Neural cell (in vitro differentiated cells): Measurements from ENCODE around the gene SCGB1C2. TPM values are rescaled to one million over a fixed set of nuclear protein-coding genes. Genes with fewer than 3 reads are reported as not detected.

Experiments used
- H2AFZ ChIP-seq: fragments of 200-600, 300-800 bp; sonication (generic), shearing (Covaris generic); 2 replicates; pipeline ENCODE4 v1.6.0; 2014; ENCODE audit warnings: low read depth, mild to moderate bottlenecking, antibody characterized with exemption, low read length, moderate library complexity
- H3F3A ChIP-seq: fragments of 200-600 bp; shearing (Covaris generic); 2 replicates; pipeline ENCODE4 v1.6.1; 2016; ENCODE audit warnings: mild to moderate bottlenecking, moderate library complexity, mixed read lengths, antibody characterized with exemption, low read length; ENCODE audit not compliant: insufficient read depth, poor library complexity, severe bottlenecking
- H3K27ac ChIP-seq: fragments of 200-600, 300-800 bp; sonication (generic), shearing (Covaris generic); 2 replicates; pipeline ENCODE4 v1.5.1; 2014; ENCODE audit warnings: mild to moderate bottlenecking, low read length, moderate library complexity
- H3K27me3 ChIP-seq: fragments of 300-800, 200-600 bp; sonication (generic), shearing (Covaris generic); 2 replicates; pipeline ENCODE4 v1.6.0; 2014; ENCODE audit warnings: mild to moderate bottlenecking, low read depth, low read length, moderate library complexity; ENCODE audit not compliant: insufficient read depth
- H3K36me3 ChIP-seq: fragments of 300-800, 200-600 bp; sonication (generic), shearing (Covaris generic); 2 replicates; pipeline ENCODE4 v1.5.1; 2014; ENCODE audit warnings: mild to moderate bottlenecking, antibody characterized with exemption, low read length, moderate library complexity; ENCODE audit not compliant: insufficient read depth
- H3K4me2 ChIP-seq: fragments of 300-800, 200-600 bp; sonication (generic), shearing (Covaris generic); 2 replicates; pipeline ENCODE4 v1.6.0; 2014; ENCODE audit warnings: mild to moderate bottlenecking, low read length
- H3K4me3 ChIP-seq: fragments of 300-800, 200-600 bp; sonication (generic), shearing (Covaris generic); 2 replicates; pipeline ENCODE4 v1.5.1; 2014; ENCODE audit warnings: mild to moderate bottlenecking, low read length, moderate library complexity
- H3K79me2 ChIP-seq: fragments of 200-600 bp; shearing (Covaris generic); replicated peaks from 2 replicates; pipeline ENCODE4 v1.6.0; 2014; ENCODE audit warnings: mild to moderate bottlenecking, low read length, moderate library complexity; ENCODE audit not compliant: insufficient read depth
- H3K9ac ChIP-seq: fragments of 300-800, 200-600 bp; sonication (generic), shearing (Covaris generic); 2 replicates; pipeline ENCODE4 v1.6.1; 2016; ENCODE audit warnings: mild to moderate bottlenecking, low read length, mixed read lengths
- H3K9me2 ChIP-seq: fragments of 200-600 bp; shearing (Covaris generic); 2 replicates; pipeline ENCODE4 v1.6.1; 2016; ENCODE audit warnings: mild to moderate bottlenecking, low read length, mixed read lengths; ENCODE audit not compliant: insufficient read depth
- H3K9me3 ChIP-seq: fragments of 200-600, 300-800 bp; sonication (generic), shearing (Covaris generic); 2 replicates; pipeline ENCODE4 v1.6.1; 2016; ENCODE audit warnings: mild to moderate bottlenecking, mixed run types, low read length, moderate library complexity, mixed read lengths
- H4K20me1 ChIP-seq: fragments of 200-600 bp; shearing (Covaris generic); 2 replicates; pipeline ENCODE4 v1.6.1; 2016; ENCODE audit warnings: mild to moderate bottlenecking, mixed run types; ENCODE audit not compliant: insufficient read depth
- CTCF ChIP-seq: fragments of 450-650 bp; IDR thresholded peaks from 2 replicates; pipeline ENCODE4 v1.5.1; 2014; ENCODE audit warnings: antibody characterized with exemption, mild to moderate bottlenecking, moderate library complexity; ENCODE audit not compliant: poor library complexity, severe bottlenecking
- EP300 ChIP-seq: fragments of 450-650 bp; conservative IDR thresholded peaks from 2 replicates; pipeline ENCODE4 v1.6.1; 2014; ENCODE audit warnings: antibody characterized with exemption, mild to moderate bottlenecking, moderate library complexity; ENCODE audit not compliant: poor library complexity, severe bottlenecking
- EZH2 ChIP-seq: fragments of 200-600, 300-800 bp; shearing (Covaris generic), sonication (generic); IDR thresholded peaks from 2 replicates; pipeline ENCODE4 v1.6.1; 2014; ENCODE audit warnings: antibody characterized with exemption, low read length, borderline replicate concordance, mild to moderate bottlenecking; ENCODE audit not compliant: insufficient read depth, poor library complexity, severe bottlenecking
- MXI1 ChIP-seq: fragments of 450-650 bp; conservative IDR thresholded peaks from 2 replicates; pipeline ENCODE4 v1.6.1; 2014; ENCODE audit warnings: antibody characterized with exemption, mild to moderate bottlenecking; ENCODE audit not compliant: poor library complexity, severe bottlenecking
- POLR2AphosphoS5 ChIP-seq: IDR thresholded peaks from 2 replicates; pipeline ENCODE4 v1.6.1; 2012
- RAD21 ChIP-seq: fragments of 450-650 bp; conservative IDR thresholded peaks from 2 replicates; pipeline ENCODE4 v1.6.1; 2014; ENCODE audit warnings: antibody characterized with exemption, mild to moderate bottlenecking, moderate library complexity
- REST ChIP-seq: IDR thresholded peaks from 2 replicates; pipeline ENCODE4 v1.6.1; 2012; ENCODE audit warnings: borderline replicate concordance
- SMC3 ChIP-seq: fragments of 450-650 bp; conservative IDR thresholded peaks from 2 replicates; pipeline ENCODE4 v1.6.1; 2014; ENCODE audit warnings: antibody characterized with exemption, mild to moderate bottlenecking, moderate library complexity; ENCODE audit not compliant: poor library complexity
- TAF1 ChIP-seq: IDR thresholded peaks from 2 replicates; pipeline ENCODE4 v1.6.1; 2012; ENCODE audit warnings: low read depth
- polyA plus RNA-seq: library from polyadenylated mRNA; depleted of rRNA; stranded (reverse); fragments of >200 nt; gene quantifications from 2 replicates; pipeline ENCODE4 v1.2.3, GENCODE V29; 2014

SCGB1C2 gene
- polyA plus RNA-seq, 1 donor from 2014 or later = not detected

GRCh38 chr17:177155-177554 is 39.8 kb downstream of the SCGB1C2 start:
- no peaks in the 10 kb centered on the region for H3K36me3 ChIP-seq
- H3K9me2 ChIP-seq = no peaks in the 10 kb centered on the region
- H3K79me2 ChIP-seq = no peaks in the 10 kb centered on the region
- peaks cover 24% of the 10 kb centered on the region for H3K27me3 ChIP-seq
- H3K27ac ChIP-seq = no peak overlapping the region
- TF ChIP-seq SMC3 (no peak), MXI1 (no peak), EZH2 (no peak), RAD21 (no peak), REST (no peak), CTCF (no peak)
- H3K4me3 ChIP-seq = no peak overlapping the region
- H3K4me2 ChIP-seq = no peak overlapping the region
- H4K20me1 ChIP-seq = no peaks in the 10 kb centered on the region
- H3K9me3 ChIP-seq = no peaks in the 10 kb centered on the region
- H2AFZ ChIP-seq = no peak overlapping the region
- no peaks in the 10 kb centered on the region for H3F3A ChIP-seq
- no peak overlapping the region for H3K9ac ChIP-seq

GRCh38 chr17:177762-178161 is 40.4 kb downstream of the SCGB1C2 start:
- Histone ChIP-seq H3K9me3 (no peaks in the 10 kb centered on the region), H3F3A (no peaks in the 10 kb centered on the region), H3K79me2 (no peaks in the 10 kb centered on the region), H3K4me3 (no peak overlapping the region), H3K4me2 (no peak overlapping the region), H3K27ac (no peak overlapping the region), H3K9me2 (no peaks in the 10 kb centered on the region), H2AFZ (no peak overlapping the region), H3K36me3 (no peaks in the 10 kb centered on the region), H3K27me3 (peaks cover 30% of the 10 kb centered on the region), H4K20me1 (no peaks in the 10 kb centered on the region), H3K9ac (no peak overlapping the region)
- TF ChIP-seq REST = no peak
- no peak for TF ChIP-seq TAF1
- no peak for TF ChIP-seq POLR2AphosphoS5
- no peak for TF ChIP-seq EZH2
- no peak for TF ChIP-seq MXI1
- no peak for TF ChIP-seq CTCF
- no peak for TF ChIP-seq EP300
- TF ChIP-seq RAD21 = no peak
- TF ChIP-seq SMC3 = no peak
